GM18511 (cell line): Measurements from ENCODE around the gene CDC42EP1.
"Not testable (repeated sequence)": the region's sequence is repeated elsewhere in the genome, so short reads cannot be mapped to it uniquely, and the experiment has no call there.

Experiments used
- ATAC-seq: cut with Tn5 transposase; IDR thresholded peaks from one replicate; pipeline ENCODE4 v1.9.1; 2021; ENCODE audit warnings: mild to moderate bottlenecking, moderate library complexity; ENCODE audit not compliant: unreplicated experiment

CDC42EP1 gene

DNA sequence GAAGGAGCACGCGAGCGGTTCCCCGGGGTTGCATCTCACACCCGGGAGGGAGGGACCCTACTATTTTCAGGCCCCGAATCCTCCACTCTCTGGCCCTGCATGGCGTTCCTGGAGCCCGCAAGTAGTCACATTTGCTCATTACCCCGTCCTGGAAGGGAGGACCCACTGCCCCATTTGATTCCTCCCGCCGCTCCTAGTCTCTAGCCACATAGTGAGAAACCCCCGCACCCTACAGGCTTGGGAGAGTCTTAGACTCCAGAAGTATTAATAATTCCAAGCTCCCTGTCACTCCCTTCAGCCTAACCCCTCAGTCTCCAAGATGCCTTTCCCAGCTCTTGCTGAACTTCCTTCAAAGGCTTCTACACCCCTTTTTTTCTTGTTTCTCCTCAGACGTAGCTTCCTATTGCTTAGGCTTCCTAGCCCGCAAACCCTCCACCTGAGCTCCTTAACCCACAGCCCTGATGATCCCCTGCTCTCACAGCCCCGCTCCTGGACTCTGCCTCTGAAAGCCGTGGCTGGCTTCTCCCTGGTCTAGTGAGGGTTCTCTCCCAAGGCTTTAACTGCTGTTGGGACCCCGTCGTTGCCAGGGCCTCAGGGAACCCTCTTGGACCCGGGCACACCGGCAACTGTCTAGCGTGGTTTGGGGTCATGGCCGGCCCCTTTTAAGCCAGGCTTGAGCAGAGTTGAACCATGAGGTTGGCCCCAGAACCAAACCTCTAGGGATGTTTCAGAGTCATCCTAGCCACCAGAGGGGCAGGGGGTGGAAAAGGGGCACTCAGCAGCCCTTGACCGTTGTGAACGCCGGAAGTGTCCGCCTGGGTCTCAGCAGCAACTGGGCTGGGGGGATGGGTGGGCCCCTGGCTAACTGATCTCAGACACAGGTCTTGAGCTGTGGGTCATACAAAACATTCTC is 49.2 kb downstream of the CDC42EP1 start:
- peak; percentile 20 for ATAC-seq

DNA sequence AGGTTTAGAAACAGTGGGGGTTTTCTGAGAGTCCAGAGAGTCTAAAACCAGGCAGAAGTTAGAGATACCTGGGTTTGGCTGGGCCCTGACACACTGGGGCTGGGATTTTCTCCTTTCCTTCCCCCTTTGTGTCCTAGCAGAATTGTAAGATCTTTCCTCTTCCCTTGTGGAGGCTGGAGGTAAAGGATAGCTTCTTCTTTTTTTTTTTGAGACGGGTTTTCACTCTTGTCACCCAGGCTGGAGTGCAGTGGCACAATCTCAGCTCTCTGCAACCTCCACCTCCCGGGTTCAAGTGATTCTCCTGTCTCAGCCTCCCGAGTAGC is 49.8 kb downstream of the CDC42EP1 start:
- not testable (repeated sequence) for ATAC-seq

DNA sequence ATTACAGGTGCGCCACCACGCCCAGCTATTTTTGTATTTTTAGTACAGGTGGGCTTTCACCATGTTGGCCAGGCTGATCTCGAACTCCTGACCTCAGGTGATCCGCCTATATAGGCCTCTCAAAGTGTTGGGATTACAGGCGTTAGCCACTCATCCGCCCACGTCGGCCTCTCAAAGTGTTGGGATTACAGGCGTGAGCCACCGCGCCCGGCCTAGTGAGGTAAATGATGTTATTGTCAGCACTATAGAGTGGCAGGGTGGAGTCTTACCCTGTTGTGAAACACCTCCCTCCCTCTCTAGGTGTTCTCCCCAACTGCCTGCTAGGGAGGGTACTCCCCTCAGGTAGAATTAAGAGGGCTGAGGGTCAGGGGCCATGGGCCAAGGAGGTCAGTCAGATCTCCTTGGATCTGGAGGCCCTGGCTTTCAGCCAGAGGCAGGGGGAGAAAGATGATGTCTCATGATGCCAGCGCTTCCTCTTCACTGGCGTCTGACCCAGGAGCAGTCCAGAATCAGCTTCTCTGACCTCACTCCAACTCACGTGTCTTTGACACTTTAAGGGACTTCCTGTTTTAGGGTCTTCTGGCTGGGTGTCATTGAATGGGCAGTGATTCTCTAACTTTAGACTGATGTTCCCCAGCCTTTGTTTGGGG is 50.3 kb downstream of the CDC42EP1 start:
- ATAC-seq = no peak

DNA sequence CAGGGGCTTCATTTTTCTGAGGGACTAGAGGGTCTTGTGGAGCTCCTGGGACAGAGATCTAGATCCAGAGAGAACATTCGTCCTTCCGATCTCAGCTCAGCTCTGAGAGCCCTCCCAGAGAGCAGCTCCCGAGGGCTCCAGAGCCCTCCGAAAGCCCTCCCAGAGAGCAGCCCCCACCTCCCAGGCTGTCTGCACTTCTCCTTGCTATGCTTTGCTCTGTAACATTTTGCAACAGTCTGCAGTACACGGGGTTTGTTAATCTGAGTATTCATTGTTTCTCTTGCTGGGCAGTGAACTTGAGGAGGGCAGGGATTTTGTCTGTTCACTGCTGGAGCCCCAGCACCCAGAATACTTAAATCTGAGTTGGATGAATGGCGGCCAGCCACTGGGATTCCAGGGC is 50.9 kb downstream of the CDC42EP1 start:
- no peak for ATAC-seq

DNA sequence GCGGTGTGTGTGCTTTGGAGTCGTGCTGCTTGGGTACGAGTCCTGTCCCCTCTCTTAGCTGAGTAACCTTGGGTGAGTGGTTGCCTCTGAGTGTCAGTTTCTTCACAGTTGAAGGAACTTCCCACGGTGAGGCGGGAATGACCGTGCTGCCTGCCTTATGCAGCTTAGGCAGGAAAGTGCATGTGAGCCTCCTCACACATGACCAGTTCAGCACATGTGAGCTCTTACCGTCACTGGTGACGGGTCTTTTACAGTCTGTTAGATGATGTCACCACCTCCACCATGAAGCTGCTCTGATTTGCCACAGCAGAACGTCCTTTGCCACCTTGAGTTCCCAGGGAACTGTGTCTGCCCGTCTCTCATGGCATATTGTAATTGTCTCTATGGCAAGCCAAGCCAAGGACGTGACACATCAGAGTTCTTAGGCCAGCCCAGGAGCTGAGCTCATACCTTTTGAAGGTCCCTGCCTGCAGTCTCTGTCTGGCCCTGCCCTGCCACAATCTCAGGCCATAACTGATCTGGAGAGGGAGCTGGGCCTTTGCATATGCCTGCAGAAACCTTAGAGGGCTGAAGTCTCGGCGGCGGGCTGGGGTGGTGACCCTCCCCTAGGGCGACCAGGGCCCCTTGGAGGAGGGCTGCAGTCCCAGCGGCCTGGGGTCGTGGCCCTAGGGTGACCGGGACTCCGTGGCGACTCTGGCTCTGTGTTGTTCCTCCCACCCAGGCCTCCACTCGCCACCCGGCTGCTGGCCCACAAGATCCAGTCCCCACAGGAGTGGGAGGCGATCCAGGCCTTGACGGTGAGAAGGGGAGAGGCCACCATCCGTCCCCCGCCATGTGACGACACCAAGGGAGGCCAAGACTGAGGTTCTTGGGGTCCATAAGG is 56.2 kb downstream of the CDC42EP1 start:
- ATAC-seq = no peak

DNA sequence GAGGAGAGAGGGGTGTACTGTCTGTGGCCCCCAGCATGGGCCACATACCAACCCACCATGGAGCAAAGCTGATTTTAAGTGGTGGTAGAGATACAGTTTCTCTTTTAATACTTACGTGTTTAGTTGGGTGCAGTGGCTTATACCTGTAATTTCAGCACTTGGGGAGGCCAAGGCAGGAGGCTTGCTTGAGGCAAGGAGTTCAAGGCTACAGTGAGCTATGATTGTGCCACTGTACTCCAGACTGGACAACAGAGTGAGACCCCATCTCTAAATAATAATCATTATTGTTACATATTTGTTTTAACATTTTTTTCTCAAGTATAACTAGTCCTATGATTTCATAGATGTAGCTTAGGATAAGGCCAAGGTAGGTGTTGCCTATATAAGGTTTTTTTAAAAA is 57.2 kb downstream of the CDC42EP1 start:
- no peak for ATAC-seq

DNA sequence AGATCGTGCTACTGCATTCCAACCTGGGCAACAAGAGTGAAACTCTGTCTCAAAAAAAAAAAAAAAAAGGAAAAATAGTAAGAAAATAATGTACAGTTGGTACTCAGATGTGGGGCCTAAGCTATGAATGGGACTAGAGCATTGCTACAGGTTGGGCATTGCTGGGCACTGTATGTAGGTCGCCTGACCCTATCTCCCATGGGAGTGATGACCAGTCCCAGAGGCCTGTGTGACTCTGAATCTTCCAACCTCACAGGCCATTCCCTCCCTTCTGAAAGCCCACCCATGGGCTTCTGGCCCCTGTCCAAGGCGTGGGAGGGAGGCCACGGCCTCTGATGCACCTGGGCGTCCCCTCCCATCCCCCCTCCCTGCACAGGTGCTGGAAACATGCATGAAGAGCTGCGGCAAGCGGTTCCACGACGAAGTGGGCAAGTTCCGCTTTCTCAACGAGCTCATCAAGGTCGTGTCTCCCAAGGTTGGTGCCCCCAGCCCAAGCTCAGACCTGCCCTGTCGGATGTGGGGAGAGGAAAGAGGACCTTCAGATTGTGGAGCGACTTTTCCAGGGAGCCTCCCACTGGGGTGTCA is 57.9 kb downstream of the CDC42EP1 start:
- no peak for ATAC-seq

DNA sequence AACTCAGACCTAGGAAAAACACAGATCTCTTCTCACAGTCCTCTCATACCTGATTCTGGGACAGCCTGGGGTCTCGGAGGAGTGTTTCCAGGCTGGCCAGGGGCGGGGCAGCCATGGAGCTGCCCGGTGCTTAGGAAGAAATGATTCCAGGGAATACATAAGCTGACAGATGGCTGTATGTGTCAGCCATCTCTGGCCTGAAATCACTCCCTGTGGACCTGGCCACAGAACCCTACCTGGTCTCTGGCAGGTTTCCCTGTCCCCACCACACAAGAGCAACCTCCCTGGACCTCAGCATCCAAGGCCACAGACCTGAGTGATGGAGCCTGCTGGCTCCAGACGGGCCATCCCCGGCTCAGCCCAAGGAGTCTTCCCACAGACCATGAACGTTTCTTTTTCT is 58.4 kb downstream of the CDC42EP1 start:
- no peak for ATAC-seq
